Stimulated activated CD4-positive, alpha-beta T cell treated with anti-CD3 and anti-CD28 coated beads, Interleukin-4, amount 100 ng/mL, for 48 hours (primary cell): Measurements from ENCODE around the gene ING4.
A peak's percentile ranks its signal among the peaks of the same experiment; 100 is the strongest.

ENCODE experiments used
- DNase-seq, 2 donors: peaks; one replicate each; pipeline ENCODE4 v3.0.0-alpha.2; 2020; ENCODE audit warnings: low read depth in 2 of 2

The ING4 gene

DNA sequence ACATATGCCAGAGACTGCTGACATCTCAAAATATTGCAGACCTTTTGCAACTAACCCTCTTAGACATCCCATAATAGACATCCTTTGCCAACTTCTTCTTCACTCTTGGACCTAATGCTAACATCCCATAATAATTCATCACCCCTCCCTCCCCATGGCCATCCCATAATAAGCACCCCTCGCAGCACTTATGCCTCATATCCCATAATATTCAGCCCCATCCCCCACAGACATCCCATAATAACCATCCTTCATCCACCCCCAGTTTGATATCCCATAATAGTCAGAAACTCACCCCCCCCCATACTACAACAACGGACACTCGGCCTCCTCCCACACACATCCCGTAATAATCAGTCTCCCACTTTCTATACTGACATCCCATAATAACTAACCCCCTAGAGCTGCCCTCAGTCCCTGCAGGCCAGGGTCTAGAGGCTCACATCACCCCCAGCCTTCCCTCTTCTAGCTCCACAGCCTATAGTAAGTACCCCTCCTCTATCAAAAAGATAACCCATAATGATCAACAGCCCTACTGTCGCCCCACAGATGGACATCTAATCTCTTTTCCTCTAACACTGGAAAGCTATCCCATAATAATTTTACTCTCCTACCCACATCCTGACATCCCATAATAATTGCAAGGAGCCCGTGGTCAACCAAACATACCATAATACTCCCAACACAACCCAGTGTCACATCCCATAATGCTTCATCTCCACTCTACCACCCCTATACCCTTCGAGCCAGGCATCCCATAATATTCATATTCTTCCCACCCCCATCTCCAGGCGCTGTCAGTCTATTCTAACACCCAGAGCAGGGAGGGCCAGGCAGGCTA is 54.9 kb downstream of the ING4 start:
- peak in 1 of 2 donors; percentile 59 for DNase-seq

DNA sequence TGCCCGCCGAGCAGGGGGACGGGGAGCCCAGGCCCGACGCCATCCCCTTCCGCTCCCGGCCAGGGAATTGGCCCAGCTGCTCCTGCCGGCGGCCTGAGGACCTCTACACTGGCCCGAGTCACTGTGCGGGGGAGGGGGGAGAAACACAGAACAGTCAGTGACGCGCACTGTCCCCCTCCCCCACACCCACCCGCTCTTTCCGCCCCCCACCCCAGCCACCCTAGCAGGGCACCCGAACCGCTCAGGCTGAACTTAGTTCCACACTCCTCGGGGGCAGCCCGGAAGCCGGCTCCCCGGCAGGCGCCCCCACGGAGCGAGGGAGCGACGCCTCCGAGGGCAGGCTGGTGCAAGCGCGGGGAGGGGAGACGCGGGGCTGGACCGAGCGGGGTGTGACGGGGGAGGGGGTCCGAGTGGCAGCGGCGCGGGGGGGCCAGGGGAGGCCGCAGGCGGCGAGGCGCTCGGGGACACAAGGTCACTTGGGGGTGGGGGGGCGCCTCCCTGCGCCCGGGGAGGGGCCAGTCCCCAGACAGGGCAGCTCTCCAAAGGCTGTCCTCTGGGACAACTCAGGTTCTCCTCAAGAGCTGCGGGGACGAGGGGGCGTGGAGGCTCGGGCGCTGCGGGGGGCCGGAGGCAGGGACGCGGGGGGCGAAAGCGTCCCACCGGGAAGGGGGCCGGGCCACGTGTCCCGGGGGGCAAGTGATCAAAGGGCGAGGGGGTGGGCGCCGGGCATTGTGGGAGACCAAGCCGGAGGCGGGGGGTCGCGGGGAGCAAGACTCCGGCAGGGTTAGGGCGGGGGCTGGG is 56.4 kb downstream of the ING4 start:
- peak; percentile 47 to 55 for DNase-seq

DNA sequence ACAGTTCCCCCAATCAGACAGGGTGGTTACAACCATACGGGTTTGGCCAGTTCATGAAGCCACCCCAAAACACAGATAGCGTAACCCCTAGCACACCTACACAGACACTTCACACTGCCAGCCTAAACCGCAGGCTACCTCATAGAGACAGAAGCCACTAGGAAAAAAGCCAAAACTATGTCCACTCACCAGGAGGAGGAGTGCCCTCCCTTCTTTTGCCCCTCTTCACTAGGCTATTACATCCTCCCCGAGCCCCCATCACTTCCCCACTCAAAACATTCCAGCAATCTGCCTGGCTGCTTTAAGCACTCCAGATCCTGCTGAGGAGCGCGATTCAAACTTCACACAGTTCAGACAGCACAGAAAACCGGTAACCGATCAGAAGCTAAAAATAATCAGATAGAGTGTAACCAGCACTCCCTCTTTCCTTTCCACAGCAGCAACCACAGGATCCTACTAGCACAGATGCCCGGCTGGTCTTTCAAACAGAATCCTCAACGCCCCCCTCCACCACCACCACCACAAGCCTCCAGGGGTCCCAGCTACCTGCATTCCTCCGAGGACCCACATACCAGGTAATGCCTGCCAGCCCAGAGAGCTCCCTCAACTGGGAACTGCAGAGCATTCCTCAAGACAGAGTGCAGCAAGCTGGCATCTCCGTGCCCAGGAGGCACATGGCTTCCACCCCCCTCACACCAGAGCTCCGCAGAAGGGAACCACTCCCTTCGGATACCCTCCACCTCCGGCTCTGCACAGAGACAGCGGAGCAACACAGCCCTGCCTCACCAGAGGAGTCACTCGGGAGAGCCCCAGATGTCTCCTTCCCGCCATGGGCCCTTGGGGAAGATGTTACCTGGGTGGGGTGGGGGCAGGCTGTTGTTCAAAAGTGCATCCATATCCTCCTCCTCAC is 57.2 kb downstream of the ING4 start:
- peak in 1 of 2 donors; percentile 30 for DNase-seq

DNA sequence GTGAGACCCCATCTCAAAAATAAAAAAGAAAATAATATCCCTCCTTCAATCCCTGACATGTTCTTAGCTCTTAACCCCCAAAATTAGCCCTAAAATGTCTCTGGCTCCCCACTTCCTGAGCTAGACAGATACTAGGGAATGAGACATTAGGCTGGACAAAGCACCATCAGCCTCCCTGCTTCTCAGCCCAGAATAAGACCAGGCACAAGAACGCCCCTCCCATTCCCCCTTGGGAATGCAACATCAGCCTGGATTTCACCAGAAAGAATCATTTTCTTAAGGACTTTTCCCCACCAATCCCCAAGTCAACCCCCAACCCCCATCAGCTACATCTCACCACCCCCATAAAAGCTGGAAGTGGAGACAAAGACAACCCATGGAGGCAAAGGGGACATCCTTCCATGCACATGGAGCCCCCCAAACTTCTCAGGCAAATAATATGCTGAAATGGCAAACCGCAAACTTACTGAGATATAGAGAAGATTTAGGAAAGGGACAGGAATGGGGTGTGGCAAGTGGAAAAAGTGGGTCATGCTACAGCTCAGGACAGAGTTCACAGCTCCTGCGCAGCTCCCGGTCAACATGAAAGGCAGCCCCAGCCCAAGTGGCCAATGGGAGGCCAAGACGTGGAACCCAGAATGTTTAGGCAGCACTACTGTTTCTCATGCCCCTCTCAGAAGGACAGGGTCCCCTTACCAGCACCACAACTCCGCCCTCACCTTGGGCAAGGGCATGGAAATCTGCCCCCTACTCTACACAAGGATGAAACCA is 58.5 kb downstream of the ING4 start:
- no peak for DNase-seq

DNA sequence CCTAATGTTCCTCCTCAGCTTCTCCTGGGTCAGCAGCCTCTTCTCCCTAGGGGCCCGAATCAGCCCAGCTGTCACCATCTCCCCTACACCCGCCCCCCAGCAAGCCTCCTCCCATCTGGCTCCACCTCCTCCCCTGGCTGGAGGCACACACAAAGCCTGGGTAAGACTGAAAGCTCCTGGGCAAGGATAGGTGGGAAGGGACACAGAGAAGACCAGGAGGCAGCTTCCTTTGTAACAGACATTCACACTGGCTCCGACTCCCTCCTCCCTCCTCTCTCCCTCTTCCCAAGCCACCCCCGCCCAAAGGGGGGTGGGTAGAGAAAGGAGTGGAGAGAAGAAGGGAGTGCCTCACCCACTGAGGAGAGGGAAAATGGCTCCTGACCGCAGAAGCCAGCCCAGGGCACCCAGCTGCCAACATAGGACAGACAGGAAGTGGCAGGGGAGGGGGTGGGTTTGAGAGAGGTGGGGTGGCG is 59.8 kb downstream of the ING4 start:
- no peak for DNase-seq

DNA sequence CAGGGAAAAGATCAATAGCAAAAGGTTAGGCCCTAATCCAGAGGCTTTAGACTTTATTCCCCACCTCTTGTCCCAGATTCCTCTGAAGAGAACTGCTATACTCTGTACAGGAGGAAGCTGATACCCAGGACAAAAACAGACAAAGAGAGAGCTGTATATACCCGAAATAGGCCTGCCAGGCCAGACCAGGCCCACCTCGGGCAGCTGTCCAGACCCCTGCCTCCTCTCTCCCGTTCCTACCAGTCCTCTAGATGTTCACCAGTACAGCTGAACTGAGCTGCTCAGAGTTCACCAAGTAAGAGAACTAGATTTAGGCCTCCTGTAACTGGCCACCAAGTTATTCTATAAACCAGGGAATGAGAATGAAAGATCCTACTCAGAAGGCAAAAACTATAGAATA is 60.4 kb downstream of the ING4 start:
- no peak for DNase-seq
